T-helper 1 cell treated with Interleukin-12 subunit alpha and Interleukin-12 subunit beta and Interleukin-4 antibody, amounts not matched to agents 30 μg/mL and 1 μg/mL, for 36 hours (primary cell): ENCODE results near the gene MYCN.

Experiments used
- H3K27ac Mint-ChIP-seq: one replicate; pipeline ENCODE4 v1.8.0; 2021; ENCODE audit warnings: mild to moderate bottlenecking, mixed read lengths
- H3K27me3 Mint-ChIP-seq: one replicate; pipeline ENCODE4 v1.8.0; 2021; ENCODE audit warnings: low read depth, mixed read lengths
- H3K36me3 Mint-ChIP-seq: one replicate; pipeline ENCODE4 v1.8.0; 2021; ENCODE audit warnings: low read depth, mixed read lengths
- H3K4me1 Mint-ChIP-seq: one replicate; pipeline ENCODE4 v1.8.0; 2021; ENCODE audit warnings: low read depth, mixed read lengths
- H3K4me3 Mint-ChIP-seq: one replicate; pipeline ENCODE4 v1.8.0; 2021; ENCODE audit warnings: mild to moderate bottlenecking, moderate library complexity, mixed read lengths
- H3K9me3 Mint-ChIP-seq: one replicate; pipeline ENCODE4 v1.8.0; 2021; ENCODE audit warnings: mixed read lengths

Gene MYCN

GRCh38 chr2:15975676-15976075 lies 35.3 kb downstream of the MYCN start:
- Mint-ChIP-seq H3K9me3 (no peaks in the 10 kb centered on the region), H3K4me3 (no peak overlapping the region), H3K27ac (no peak overlapping the region), H3K27me3 (peaks cover 3% of the 10 kb centered on the region), H3K36me3 (no peaks in the 10 kb centered on the region), H3K4me1 (no peaks in the 10 kb centered on the region)

- Mint-ChIP-seq H3K4me3 (no peak overlapping the region), H3K36me3 (no peaks in the 10 kb centered on the region), H3K27ac (no peak overlapping the region), H3K4me1 (no peaks in the 10 kb centered on the region), H3K9me3 (no peaks in the 10 kb centered on the region), H3K27me3 (no peaks in the 10 kb centered on the region)
Measured at GRCh38 chr2:15976354-15976753, 36.0 kb downstream of the MYCN start.

- Mint-ChIP-seq H3K4me3 (no peak overlapping the region), H3K4me1 (no peaks in the 10 kb centered on the region), H3K36me3 (no peaks in the 10 kb centered on the region), H3K27ac (no peak overlapping the region), H3K9me3 (no peaks in the 10 kb centered on the region), H3K27me3 (no peaks in the 10 kb centered on the region)
Measured at GRCh38 chr2:15979051-15979758, 38.9 kb downstream of the MYCN start.

GRCh38 chr2:15979759-15980604 lies 39.6 kb downstream of the MYCN start:
- H3K36me3 Mint-ChIP-seq, result no peaks in the 10 kb centered on the region
- no peak overlapping the region for H3K4me3 Mint-ChIP-seq
- H3K27me3 Mint-ChIP-seq, result no peaks in the 10 kb centered on the region
- no peak overlapping the region for H3K27ac Mint-ChIP-seq
- no peaks in the 10 kb centered on the region for H3K9me3 Mint-ChIP-seq
- H3K4me1 Mint-ChIP-seq, result no peaks in the 10 kb centered on the region

GRCh38 chr2:15980605-15981098 lies 40.3 kb downstream of the MYCN start:
- H3K4me1 Mint-ChIP-seq, result no peaks in the 10 kb centered on the region
- no peak overlapping the region for H3K4me3 Mint-ChIP-seq
- H3K27me3 Mint-ChIP-seq, result no peaks in the 10 kb centered on the region
- H3K36me3 Mint-ChIP-seq, result no peaks in the 10 kb centered on the region
- no peaks in the 10 kb centered on the region for H3K9me3 Mint-ChIP-seq
- no peak overlapping the region for H3K27ac Mint-ChIP-seq

GRCh38 chr2:15981646-15982045 lies 41.3 kb downstream of the MYCN start:
- H3K4me1 Mint-ChIP-seq, result no peaks in the 10 kb centered on the region
- H3K9me3 Mint-ChIP-seq, result no peaks in the 10 kb centered on the region
- H3K27me3 Mint-ChIP-seq, result no peaks in the 10 kb centered on the region
- H3K4me3 Mint-ChIP-seq, result no peak overlapping the region
- no peak overlapping the region for H3K27ac Mint-ChIP-seq
- no peaks in the 10 kb centered on the region for H3K36me3 Mint-ChIP-seq

GRCh38 chr2:15982285-15983044 lies 42.1 kb downstream of the MYCN start:
- Mint-ChIP-seq H3K27me3 (no peaks in the 10 kb centered on the region), H3K4me3 (no peak overlapping the region), H3K27ac (no peak overlapping the region), H3K9me3 (no peaks in the 10 kb centered on the region), H3K36me3 (no peaks in the 10 kb centered on the region), H3K4me1 (no peaks in the 10 kb centered on the region)

- Mint-ChIP-seq H3K9me3 (no peaks in the 10 kb centered on the region), H3K4me1 (no peaks in the 10 kb centered on the region), H3K4me3 (no peak overlapping the region), H3K36me3 (no peaks in the 10 kb centered on the region), H3K27me3 (no peaks in the 10 kb centered on the region), H3K27ac (no peak overlapping the region)
Measured at GRCh38 chr2:15983496-15983895, 43.1 kb downstream of the MYCN start.

- H3K36me3 Mint-ChIP-seq, result no peaks in the 10 kb centered on the region
- no peaks in the 10 kb centered on the region for H3K4me1 Mint-ChIP-seq
- H3K9me3 Mint-ChIP-seq, result no peaks in the 10 kb centered on the region
- no peak overlapping the region for H3K4me3 Mint-ChIP-seq
- H3K27me3 Mint-ChIP-seq, result no peaks in the 10 kb centered on the region
- H3K27ac Mint-ChIP-seq, result no peak overlapping the region
Measured at GRCh38 chr2:15984368-15985255, 44.3 kb downstream of the MYCN start.

- Mint-ChIP-seq H3K9me3 (no peaks in the 10 kb centered on the region), H3K27me3 (no peaks in the 10 kb centered on the region), H3K27ac (no peak overlapping the region), H3K4me1 (no peaks in the 10 kb centered on the region), H3K36me3 (no peaks in the 10 kb centered on the region), H3K4me3 (no peak overlapping the region)
Measured at GRCh38 chr2:15985531-15985930, 45.2 kb downstream of the MYCN start.

GRCh38 chr2:15986068-15986560 lies 45.8 kb downstream of the MYCN start:
- no peaks in the 10 kb centered on the region for H3K36me3 Mint-ChIP-seq
- no peaks in the 10 kb centered on the region for H3K27me3 Mint-ChIP-seq
- H3K9me3 Mint-ChIP-seq, result no peaks in the 10 kb centered on the region
- no peaks in the 10 kb centered on the region for H3K4me1 Mint-ChIP-seq
- no peak overlapping the region for H3K27ac Mint-ChIP-seq
- no peak overlapping the region for H3K4me3 Mint-ChIP-seq

GRCh38 chr2:15986644-15987043 lies 46.3 kb downstream of the MYCN start:
- Mint-ChIP-seq H3K9me3 (no peaks in the 10 kb centered on the region), H3K4me3 (no peak overlapping the region), H3K36me3 (no peaks in the 10 kb centered on the region), H3K27ac (no peak overlapping the region), H3K27me3 (no peaks in the 10 kb centered on the region), H3K4me1 (no peaks in the 10 kb centered on the region)

- Mint-ChIP-seq H3K36me3 (no peaks in the 10 kb centered on the region), H3K27me3 (no peaks in the 10 kb centered on the region), H3K4me1 (no peaks in the 10 kb centered on the region), H3K9me3 (no peaks in the 10 kb centered on the region), H3K4me3 (no peak overlapping the region), H3K27ac (no peak overlapping the region)
Measured at GRCh38 chr2:15988733-15989132, 48.4 kb downstream of the MYCN start.

- Mint-ChIP-seq H3K4me3 (no peak overlapping the region), H3K36me3 (no peaks in the 10 kb centered on the region), H3K9me3 (no peaks in the 10 kb centered on the region), H3K27ac (no peak overlapping the region), H3K4me1 (no peaks in the 10 kb centered on the region), H3K27me3 (no peaks in the 10 kb centered on the region)
Measured at GRCh38 chr2:15989559-15989958, 49.2 kb downstream of the MYCN start.
